Heart left ventricle (tissue), 13 donors: Measurements from ENCODE around the gene TAOK1.

Experiments used
- CTCF ChIP-seq, 12 donors: fragments of 200-600 bp; sonication (generic) in 4 of 12; IDR thresholded peaks; one replicate each; pipeline versions ENCODE4 v1.5.0 to v1.8.0; 2018 to 2022; ENCODE audit warnings: antibody characterized with exemption in 12 of 12, mild to moderate bottlenecking in 5 of 12
- POLR2A ChIP-seq, 2 donors: fragments of 450-650 bp; IDR thresholded peaks; one replicate each; pipeline ENCODE4 v1.6.1; 2017; ENCODE audit warnings: antibody characterized with exemption in 2 of 2, mild to moderate bottlenecking in 2 of 2, moderate library complexity in 2 of 2
- donor health status: ischemic (EF 13 %, LVEDD 7.1; RV severe dilation, severe dysfunction).
- donor health status: DM: no; HTN: yes; CAD: no.
- donor health status: DM: no; HTN: no; CAD: no.
- donor health status: ischemic (EF 25% LVEDD 6.9; RV normal size, moderate dysfunction).
- donor health status: ischemic (EF 25% LVEDD 5.7; RV mildly dilated, moderate dysfunction).
- donor health status: ischemic (EF 35%, LVEDD 5.7; RV mildly dilated, moderate dysfunction).
- donor health status: nonischemic (EF 11% LVEDD 7.7; RV severe dilation, severe dysfunction).
- donor health status: DM: yes; HTN: yes; CAD: no.
- donor health status: PGD.
- donor health status: ischemic (EF 29% LVEDD 5.4; RV normal size, mild dysfunction).
- donor health status: nonischemic (EF 23%, LVEDD 6.1; RV moderate dilation, normal function).

DNA sequence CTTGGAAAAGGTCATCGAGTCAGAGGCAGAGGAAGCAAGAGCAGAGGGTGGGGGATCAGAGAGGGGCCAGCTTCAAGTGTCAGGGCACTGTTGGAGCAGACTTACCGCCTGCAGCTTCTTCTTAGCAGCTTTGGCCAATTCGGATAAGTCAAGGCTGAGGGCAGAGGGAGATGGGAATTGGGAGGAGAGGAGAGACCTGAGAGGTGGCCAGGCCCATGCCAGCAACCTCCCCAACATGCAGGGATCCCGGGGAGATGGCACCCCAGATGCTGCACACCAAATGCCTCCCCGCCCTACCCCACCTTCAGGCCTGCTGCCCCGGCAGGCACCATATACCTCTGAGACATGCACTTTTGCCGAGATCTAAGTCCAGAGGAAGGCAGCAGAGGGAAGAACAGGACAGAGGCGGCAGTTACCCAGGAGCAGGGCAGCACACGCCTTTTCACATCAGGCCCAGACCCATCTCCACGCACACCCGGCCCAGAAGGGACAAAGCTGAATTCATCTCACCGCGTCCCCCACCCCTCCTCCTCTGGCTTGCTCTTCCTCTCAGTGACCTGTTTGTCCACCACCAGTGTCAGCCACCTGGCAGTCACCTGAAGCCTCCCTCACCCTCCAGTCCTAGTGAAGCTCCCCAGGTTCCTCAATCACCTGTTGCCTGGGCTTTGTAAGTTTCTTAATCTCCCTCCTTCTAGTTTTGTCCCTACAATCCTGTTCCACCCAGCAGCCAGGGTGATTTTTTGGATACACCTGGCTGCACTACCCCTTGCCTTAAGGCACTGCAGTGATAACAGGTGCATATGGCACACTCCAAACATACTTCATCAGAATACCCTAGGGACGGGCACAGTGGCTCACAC is 188.7 kb downstream of the TAOK1 start:
- TF ChIP-seq CTCF (IDR thresholded peaks at IDR 0.05) (no peak), POLR2A (IDR thresholded peaks at IDR 0.05) (no peak)
